Measurements from ENCODE around the gene WSCD2. TPM values are rescaled to one million over a fixed set of nuclear protein-coding genes. Genes with fewer than 3 reads are reported as not detected.

The WSCD2 gene
- total RNA-seq, 4 donors from 2014 or later, result under 0.01 to 1.5 (median 0.49) TPM; not detected in 1

- TF ChIP-seq CTCF (IDR thresholded peaks at IDR 0.05; ENCODE audit: low read depth), result no peak
These were observed 21.8 kb upstream of the WSCD2 start for GRCh38 chr12:108107293-108107692.

- no peak for TF ChIP-seq CTCF (IDR thresholded peaks at IDR 0.05; ENCODE audit: low read depth)
These were observed 19.6 kb upstream of the WSCD2 start for GRCh38 chr12:108109504-108109903.

GRCh38 chr12:108109954-108110353, 19.1 kb upstream of the WSCD2 start:
- no peak for TF ChIP-seq CTCF (IDR thresholded peaks at IDR 0.05; ENCODE audit: low read depth)

GRCh38 chr12:108110844-108111243, 18.2 kb upstream of the WSCD2 start:
- no peak for TF ChIP-seq CTCF (IDR thresholded peaks at IDR 0.05; ENCODE audit: low read depth)

GRCh38 chr12:108112832-108113556, 16.1 kb upstream of the WSCD2 start:
- TF ChIP-seq CTCF (IDR thresholded peaks at IDR 0.05; ENCODE audit: low read depth), result no peak

- TF ChIP-seq CTCF (IDR thresholded peaks at IDR 0.05; ENCODE audit: low read depth), result no peak
These were observed 13.7 kb upstream of the WSCD2 start for GRCh38 chr12:108115123-108116121.

- no peak for TF ChIP-seq CTCF (IDR thresholded peaks at IDR 0.05; ENCODE audit: low read depth)
These were observed 12.8 kb upstream of the WSCD2 start for GRCh38 chr12:108116254-108116653.
